GM19324 (cell line): ENCODE results near the gene EFEMP1.

ENCODE experiments used
- ATAC-seq: cut with Tn5 transposase; IDR thresholded peaks from one replicate; pipeline ENCODE4 v1.9.1; 2021; ENCODE audit warnings: mild to moderate bottlenecking, moderate library complexity; ENCODE audit not compliant: unreplicated experiment, low FRiP score

Gene EFEMP1

GRCh38 chr2:55934337-55934736, 10.8 kb upstream of the EFEMP1 start:
- ATAC-seq = no peak

- no peak for ATAC-seq
These were observed 9.3 kb upstream of the EFEMP1 start for GRCh38 chr2:55932843-55933242.

DNA sequence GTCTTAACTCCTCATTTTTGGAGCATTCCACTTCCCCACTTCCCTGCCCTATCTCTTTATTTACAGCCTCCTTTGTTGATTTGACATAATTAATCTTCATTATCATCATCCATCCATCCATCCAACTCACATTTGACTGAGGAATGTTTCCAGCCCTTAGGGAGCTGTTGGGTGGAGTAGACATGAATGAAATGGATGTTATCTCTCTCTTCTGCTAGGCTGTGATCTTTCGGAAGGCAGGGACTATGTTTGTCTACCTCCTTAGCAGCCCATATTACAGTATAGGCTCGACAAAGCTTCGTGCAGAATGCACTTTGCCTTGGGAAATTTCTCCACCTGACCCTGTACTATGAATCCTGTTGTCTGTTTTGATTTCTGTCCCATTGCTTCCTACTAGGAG, 7.7 kb upstream of the EFEMP1 start:
- no peak for ATAC-seq

GRCh38 chr2:55929476-55929875, 5.9 kb upstream of the EFEMP1 start:
- no peak for ATAC-seq

GRCh38 chr2:55926974-55927373, 3.4 kb upstream of the EFEMP1 start:
- no peak for ATAC-seq

DNA sequence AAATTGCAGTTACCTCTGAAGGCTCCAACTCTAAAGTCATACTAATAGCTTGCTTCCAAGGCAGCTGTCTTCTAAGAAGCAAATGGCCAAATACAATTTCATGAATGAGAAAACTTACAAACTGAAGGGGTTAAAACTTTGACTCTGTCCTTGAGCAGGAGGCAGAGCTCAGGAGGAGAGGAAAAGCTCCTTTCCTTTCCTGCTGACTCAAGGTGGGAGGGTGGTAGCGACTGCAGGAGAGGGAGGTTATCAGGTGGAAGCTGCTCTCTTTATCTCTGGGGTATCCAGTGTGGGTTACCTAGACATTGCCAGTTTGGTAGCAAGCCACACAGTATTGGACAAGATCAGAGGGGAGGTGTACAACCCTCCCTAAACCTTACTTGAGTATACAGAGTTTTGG, 2.7 kb upstream of the EFEMP1 start:
- no peak for ATAC-seq

DNA sequence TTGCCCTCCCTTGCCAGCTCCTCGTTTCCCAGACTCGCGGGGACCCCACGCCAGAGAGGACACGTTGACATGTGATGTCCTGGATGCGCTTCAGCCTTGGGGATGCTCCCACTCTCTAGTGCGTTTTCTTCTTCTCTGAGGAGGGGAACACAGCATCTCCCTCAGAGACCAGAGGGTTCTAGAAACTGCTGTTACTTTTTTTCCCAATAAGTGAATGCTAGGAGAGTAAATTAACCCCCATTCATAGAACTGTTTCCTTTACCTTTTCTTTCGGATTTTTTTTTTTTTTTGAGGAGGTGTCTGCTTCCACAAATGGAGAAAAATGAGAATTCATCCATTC, 370 bp upstream of the EFEMP1 start:
- no peak for ATAC-seq

DNA sequence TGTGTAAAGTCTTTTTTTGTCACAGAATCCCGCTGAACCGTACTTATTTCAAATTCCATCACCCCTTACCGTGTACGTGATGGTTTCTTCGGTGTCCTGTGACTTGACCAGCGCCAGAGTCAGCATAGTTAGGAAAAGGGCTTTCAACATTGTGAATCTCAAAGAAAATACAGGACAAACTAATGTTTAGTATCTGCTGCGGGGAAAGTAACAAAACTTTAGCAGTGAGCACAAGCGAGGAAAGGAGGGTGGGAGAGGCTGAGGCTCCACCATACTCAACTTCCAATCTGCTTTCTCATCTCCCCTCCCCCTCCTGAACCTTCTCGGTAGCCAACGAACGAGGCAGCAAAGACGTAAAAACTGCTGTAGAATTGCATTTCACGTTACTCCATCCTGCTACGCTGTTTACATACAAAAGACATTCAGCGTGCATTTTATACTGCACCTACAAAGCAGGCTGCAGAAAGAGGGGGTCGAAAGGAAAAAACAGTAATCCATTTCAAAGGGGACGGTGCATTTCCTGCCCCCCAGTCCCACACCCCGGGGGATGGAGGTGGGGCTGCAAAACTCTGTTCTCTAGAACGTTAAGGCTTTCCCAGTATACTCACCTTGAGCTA, 1.2 kb downstream of the EFEMP1 start:
- no peak for ATAC-seq

DNA sequence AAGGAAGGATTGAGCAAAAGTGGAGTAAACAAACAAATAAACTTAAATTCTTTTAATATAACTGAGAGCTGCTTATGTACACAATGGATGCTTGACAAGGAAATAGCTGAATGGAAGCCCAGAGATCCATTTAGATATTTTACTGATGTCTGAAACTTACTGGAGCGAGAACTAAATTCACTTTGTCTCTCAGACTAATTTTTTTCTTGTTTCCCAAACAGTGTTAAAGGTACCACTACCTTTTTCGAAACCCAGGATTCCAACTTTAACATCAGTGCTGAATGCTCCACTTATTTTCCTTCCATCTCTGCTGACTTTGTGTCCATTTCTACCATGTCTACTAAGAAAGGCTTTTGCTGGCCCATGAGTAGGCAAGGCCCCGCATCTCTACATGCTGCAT, 4.0 kb downstream of the EFEMP1 start:
- ATAC-seq = no peak

- no peak for ATAC-seq
These were observed 4.7 kb downstream of the EFEMP1 start for GRCh38 chr2:55918856-55919255.

- ATAC-seq = no peak
These were observed 5.7 kb downstream of the EFEMP1 start for GRCh38 chr2:55917713-55918390.

DNA sequence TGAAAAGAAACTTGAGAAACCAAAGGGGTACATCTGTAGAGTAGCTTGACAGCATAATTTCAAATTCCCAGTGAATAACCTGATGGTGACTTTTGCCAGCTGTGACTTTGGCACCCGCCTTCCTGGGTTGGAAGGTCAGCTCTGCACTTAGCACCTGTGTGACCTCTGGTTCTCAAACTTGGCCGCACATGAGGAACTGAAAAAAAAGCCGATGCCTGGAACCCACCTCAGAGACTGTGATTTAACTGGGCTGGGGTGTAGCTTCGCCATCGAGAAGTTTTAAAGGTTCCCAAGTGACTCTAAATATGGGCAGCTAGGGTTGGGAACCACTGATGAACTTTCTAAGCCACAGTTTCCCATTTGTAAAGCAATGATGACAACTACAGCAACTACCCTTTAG, 6.5 kb downstream of the EFEMP1 start:
- ATAC-seq = peak; percentile 62

- no peak for ATAC-seq
These were observed 7.0 kb downstream of the EFEMP1 start for GRCh38 chr2:55916473-55917049.

DNA sequence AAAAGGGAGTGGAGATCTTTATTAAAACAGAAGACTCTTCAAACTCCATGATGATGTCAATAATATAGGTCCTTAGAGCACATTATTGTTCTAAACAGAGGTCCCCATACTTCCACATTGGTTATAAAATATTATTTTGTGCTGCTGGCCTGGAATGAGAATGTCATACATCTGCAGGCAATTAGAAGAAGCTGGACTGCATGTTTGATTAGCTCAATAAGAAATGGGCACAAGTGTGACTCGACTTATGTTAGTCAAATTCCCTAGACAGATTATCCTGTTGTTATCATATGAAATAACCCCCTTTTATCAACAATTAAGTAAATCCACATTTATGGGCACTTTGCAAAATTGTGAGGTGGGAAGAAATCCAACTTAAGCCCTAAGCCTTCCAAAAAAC, 8.8 kb downstream of the EFEMP1 start:
- ATAC-seq = no peak

DNA sequence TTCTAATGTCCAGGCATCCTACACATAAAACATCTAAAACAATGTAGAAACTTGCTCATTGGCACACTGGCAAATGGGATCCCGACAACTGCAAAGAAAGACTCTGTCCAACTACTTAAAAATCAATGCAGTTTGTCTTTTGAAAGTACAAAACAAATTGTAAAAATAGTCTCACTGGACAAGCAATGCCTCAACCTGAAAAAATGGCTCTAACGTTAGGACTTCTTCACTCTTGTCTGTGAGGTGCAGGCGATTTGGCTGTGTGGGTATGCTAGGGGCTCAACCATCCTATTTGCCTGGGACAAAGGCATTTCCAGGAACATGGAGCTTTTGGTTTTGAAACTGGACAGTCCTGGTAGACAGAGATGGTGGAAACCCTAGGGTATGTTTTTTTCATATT, 10.7 kb downstream of the EFEMP1 start:
- ATAC-seq = no peak

GRCh38 chr2:55910077-55910476, 13.5 kb downstream of the EFEMP1 start:
- no peak for ATAC-seq

GRCh38 chr2:55907686-55908085, 15.9 kb downstream of the EFEMP1 start:
- no peak for ATAC-seq

GRCh38 chr2:55906993-55907392, 16.6 kb downstream of the EFEMP1 start:
- no peak for ATAC-seq

GRCh38 chr2:55903727-55904126, 19.9 kb downstream of the EFEMP1 start:
- ATAC-seq = no peak

DNA sequence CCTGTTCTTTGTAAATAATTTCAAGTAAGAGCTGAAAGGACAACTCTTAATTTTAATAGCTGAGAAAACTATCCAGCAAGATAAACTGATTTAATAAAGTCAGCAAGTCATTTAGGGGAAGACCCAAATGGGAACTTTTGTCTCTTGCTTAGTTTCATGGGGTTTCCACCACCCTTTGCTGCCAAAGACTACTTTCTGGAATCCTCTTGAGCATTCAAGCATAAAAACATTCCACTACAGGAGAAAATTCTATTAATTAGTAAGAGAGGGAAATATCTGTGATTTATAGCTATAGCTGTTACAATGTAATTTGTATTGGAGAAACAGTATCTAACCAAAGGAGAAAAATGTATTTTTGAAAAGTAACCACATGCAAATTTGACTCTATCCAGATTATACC, 20.6 kb downstream of the EFEMP1 start:
- ATAC-seq = no peak

- ATAC-seq = no peak
These were observed 21.2 kb downstream of the EFEMP1 start for GRCh38 chr2:55902429-55902828.

GRCh38 chr2:55901941-55902340, 21.6 kb downstream of the EFEMP1 start:
- no peak for ATAC-seq
